Measurements from ENCODE around the gene BRI3. TPM values are rescaled to one million over a fixed set of nuclear protein-coding genes. Genes with fewer than 3 reads are reported as not detected.

Gene BRI3
- total RNA-seq, 3 donors from 2014 or later = 46.4 to 58.1 (median 51.1) TPM

DNA sequence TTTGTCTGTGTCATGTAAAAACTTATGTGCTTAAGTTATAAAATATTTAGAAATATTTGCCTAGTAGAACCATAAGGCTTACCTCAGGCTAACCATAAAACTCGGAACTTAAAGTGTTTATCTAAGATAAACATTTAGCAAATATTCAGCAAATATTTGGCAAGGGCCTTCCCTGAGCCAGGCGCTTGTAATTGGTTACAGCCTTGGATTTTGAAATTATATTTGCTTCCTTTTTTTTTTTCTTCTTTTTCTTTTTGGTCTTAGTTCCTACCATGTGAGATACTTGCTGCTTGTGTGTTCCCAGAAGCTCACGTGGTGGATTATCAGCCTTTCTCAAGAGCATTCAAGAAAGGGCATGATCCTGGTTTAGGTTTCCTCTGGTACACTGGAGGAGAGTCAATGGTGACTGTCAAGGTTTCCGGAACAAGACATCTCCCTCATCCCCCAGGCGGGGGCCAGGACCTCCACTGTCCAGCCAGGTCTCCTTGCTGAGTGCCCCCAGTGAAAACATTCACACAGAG is 5.2 kb upstream of the BRI3 start:
- DNase-seq (no peak), ATAC-seq (no peak)
- Mint-ChIP-seq H3K4me3 (no peak overlapping the region), H3K4me1 (ENCODE audit: low read depth) (peaks cover 2% of the 10 kb centered on the region), H3K27me3 (ENCODE audit: low read depth) (no peaks in the 10 kb centered on the region), H3K36me3 (ENCODE audit: insufficient read depth) (no peaks in the 10 kb centered on the region), H3K9me3 (no peaks in the 10 kb centered on the region)

DNA sequence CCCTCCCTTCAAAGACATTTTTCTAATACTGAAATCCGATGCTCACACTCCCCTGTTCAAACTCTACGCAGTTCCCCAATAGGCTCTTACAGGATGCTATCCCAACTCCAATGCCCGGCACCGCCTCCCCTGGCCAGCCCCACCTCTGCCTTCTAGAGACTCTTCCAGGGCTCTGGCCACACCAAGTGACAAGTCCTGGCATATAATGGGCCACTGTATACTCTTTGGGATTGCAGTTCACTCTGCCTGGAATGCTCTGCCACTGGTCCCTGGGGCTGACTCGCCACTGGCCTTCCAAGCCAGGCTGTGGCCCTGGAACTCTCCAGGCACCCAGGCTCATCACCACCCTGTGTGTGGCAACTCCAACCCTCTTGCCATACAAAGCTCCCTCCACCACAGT is 3.1 kb upstream of the BRI3 start:
- H3K9me3 Mint-ChIP-seq = no peaks in the 10 kb centered on the region
- peaks cover 14% of the 10 kb centered on the region for H3K4me1 Mint-ChIP-seq (ENCODE audit: low read depth)
- H3K36me3 Mint-ChIP-seq (ENCODE audit: insufficient read depth) = peaks cover 3% of the 10 kb centered on the region
- no peak overlapping the region for H3K4me3 Mint-ChIP-seq
- ATAC-seq (no peak), DNase-seq (no peak)
- H3K27me3 Mint-ChIP-seq (ENCODE audit: low read depth) = no peaks in the 10 kb centered on the region

DNA sequence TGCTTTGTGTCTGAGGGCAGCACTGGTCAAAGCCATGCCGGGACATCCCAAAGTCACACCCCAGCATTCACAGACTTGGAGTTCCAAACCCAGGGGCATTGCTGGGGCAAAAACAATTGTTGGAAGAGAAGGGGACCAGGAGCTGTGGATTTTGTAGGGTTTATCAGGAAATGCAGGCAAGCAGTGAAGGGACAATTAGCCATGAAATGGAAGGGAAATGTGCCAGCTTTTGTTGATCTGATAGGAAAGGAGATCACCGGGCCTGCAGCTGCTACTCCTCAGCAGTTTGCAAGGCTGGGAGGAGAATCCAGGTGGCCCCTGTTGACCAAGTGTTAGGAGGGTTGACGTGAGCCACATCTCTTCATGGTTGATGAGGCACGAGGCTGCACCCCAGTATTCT is 2.5 kb upstream of the BRI3 start:
- H3K36me3 Mint-ChIP-seq (ENCODE audit: insufficient read depth) = peaks cover 3% of the 10 kb centered on the region
- H3K27me3 Mint-ChIP-seq (ENCODE audit: low read depth) = no peaks in the 10 kb centered on the region
- H3K4me1 Mint-ChIP-seq (ENCODE audit: low read depth) = peaks cover 17% of the 10 kb centered on the region
- ATAC-seq (no peak), DNase-seq (no peak)
- H3K9me3 Mint-ChIP-seq = no peaks in the 10 kb centered on the region
- H3K4me3 Mint-ChIP-seq = no peak overlapping the region

DNA sequence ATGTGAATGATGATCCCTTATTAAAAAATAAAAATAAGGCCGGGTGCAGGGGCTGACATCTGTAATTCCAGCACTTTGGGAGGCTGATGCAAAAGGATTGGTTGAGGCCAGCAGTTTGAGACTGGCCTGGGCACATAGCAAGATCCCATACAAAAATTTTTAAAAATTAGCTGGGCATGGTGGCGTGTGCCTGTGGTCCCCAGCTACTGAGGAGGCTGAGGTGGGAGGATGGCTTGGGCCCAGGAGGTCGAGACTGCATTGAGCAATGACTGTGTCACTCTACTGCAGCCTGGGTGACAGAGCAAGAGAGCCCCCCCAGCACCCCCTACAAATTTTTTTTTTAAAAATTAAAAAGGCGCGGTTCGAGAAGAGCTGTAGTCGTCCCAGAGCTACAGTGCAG is 1.2 kb upstream of the BRI3 start:
- ATAC-seq = no peak
- no peaks in the 10 kb centered on the region for H3K9me3 Mint-ChIP-seq
- H3K4me3 Mint-ChIP-seq = peak overlapping the region; percentile 81
- peaks cover 6% of the 10 kb centered on the region for H3K36me3 Mint-ChIP-seq (ENCODE audit: insufficient read depth)
- peaks cover 30% of the 10 kb centered on the region for H3K4me1 Mint-ChIP-seq (ENCODE audit: low read depth)
- DNase-seq = no peak
- H3K27me3 Mint-ChIP-seq (ENCODE audit: low read depth) = no peaks in the 10 kb centered on the region

DNA sequence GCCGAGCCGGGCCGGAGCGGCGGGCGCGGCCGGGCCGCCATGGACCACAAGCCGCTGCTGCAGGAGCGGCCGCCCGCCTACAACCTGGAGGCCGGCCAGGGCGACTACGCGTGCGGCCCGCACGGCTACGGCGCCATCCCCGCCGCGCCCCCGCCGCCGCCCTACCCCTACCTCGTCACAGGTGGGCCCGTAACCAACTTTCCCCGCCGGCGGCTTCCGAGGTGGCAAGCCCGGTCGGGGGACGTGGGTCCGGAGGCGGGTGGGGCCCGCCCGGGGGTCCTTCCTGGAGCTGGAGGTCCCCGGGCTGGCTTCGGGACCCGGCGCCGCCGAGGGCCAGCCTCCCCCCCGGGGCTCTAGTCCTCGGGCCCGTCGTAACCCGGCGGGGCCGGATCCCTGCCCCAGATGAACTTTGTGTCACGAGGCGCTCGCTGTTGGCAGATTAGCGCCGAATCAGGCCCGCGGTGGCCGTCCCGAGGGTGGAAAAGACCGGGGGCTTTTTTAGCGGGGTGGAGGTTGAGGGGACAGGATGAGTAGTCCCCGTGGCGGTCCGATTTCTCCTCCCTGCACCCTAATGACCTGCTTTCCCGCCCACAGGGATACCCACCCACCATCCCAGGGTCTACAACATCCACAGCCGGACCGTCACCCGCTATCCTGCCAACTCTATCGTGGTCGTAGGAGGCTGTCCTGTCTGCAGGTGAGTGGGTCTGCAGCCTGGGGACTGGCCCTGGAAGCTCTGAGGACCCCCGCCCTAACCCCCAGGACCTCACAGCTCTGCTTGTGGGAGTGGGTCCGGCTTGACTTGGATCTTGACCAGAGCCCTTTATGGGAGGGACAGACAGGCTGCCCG is 496 bp downstream of the BRI3 start:
- Mint-ChIP-seq H3K9me3 (no peaks in the 10 kb centered on the region), H3K36me3 (ENCODE audit: insufficient read depth) (peaks cover 6% of the 10 kb centered on the region), H3K4me3 (peak overlapping the region; percentile 87), H3K4me1 (ENCODE audit: low read depth) (peaks cover 35% of the 10 kb centered on the region), H3K27me3 (ENCODE audit: low read depth) (no peaks in the 10 kb centered on the region)
- DNase-seq (peak; percentile 36), ATAC-seq (peak; percentile 50 to 58)

DNA sequence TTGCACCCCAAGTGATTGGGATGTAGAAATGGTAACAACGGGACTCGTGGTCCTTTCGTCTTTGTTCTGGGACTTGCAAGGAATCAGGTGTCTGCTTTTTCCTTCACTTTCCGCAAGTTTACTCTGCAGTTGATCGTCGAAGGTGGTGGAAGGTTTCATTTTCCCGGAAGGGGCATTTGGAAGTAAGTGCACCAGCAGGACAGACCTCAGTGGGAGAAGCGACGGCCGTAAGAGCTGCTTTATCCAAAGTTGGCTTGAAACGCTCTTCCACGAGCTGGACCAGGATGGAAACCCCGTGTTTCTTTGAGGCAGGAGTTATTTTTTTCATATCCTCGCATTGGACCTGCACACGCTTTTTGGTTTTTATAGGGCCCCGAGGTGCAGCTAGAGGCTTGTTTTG is 1.2 kb downstream of the BRI3 start:
- Mint-ChIP-seq H3K4me3 (peak overlapping the region; percentile 87), H3K36me3 (ENCODE audit: insufficient read depth) (peaks cover 6% of the 10 kb centered on the region), H3K4me1 (ENCODE audit: low read depth) (peaks cover 35% of the 10 kb centered on the region), H3K9me3 (no peaks in the 10 kb centered on the region), H3K27me3 (ENCODE audit: low read depth) (no peaks in the 10 kb centered on the region)
- DNase-seq (no peak), ATAC-seq (no peak)

DNA sequence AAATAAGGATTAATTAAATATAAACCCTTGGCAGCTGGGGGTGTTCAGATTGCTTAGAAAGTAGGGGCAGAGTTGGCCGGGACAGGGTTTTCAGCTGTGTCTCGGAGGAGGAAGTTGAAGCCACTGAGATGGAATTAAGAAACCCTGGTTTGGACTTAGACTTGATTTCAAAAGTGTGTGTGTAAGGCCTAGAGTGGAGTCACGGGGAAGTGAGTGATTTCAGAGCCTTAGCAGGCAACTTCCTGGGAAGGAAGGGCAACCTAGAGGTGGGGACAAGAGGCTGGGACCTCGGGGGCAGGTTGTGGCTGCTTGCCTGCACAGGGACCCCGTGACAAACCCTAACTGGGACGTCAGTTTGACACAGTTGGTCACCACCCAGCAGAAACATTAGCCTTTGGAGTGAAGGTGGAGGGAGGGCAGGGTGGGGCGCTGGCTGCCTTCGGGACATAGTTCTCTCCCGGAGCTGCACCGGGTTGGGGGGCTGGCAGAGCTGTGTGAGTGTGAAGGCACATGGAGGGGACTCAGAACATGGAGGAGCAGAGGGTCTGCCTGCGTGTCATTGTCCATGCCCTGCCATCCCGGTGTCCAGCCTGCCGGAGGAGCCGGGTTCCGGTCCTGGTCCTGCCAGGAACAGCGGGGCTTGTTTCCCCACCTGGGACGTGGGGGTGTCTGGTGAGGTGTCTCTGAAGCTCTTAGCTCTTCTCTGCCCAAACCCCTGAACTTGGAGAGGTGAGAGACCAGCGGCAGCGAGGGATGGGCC is 1.8 kb downstream of the BRI3 start:
- Mint-ChIP-seq H3K9me3 (no peaks in the 10 kb centered on the region), H3K4me1 (ENCODE audit: low read depth) (peaks cover 36% of the 10 kb centered on the region), H3K36me3 (ENCODE audit: insufficient read depth) (peaks cover 6% of the 10 kb centered on the region), H3K27me3 (ENCODE audit: low read depth) (no peaks in the 10 kb centered on the region), H3K4me3 (peak overlapping the region; percentile 87)
- DNase-seq (no peak), ATAC-seq (no peak)

DNA sequence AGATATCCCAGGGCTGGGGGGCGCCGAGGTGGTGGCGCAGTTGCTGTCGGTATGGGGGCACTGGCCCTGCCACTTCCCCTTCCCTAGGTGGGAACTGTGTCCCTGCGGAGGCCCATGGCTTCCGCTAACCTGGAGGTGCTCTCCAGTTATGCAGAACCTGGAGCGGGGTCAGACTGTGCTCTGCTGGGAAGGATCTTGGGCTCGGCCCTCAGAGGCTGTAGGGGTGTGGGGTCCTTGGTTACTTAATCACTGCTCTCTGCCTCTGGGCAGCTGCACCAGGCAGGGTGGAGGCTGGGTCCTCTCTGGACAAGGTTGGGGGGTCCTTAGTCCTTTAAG is 2.4 kb downstream of the BRI3 start:
- peaks cover 6% of the 10 kb centered on the region for H3K36me3 Mint-ChIP-seq (ENCODE audit: insufficient read depth)
- H3K27me3 Mint-ChIP-seq (ENCODE audit: low read depth) = no peaks in the 10 kb centered on the region
- no peaks in the 10 kb centered on the region for H3K9me3 Mint-ChIP-seq
- H3K4me3 Mint-ChIP-seq = peak overlapping the region; percentile 42
- ATAC-seq (no peak), DNase-seq (no peak)
- peaks cover 38% of the 10 kb centered on the region for H3K4me1 Mint-ChIP-seq (ENCODE audit: low read depth)

DNA sequence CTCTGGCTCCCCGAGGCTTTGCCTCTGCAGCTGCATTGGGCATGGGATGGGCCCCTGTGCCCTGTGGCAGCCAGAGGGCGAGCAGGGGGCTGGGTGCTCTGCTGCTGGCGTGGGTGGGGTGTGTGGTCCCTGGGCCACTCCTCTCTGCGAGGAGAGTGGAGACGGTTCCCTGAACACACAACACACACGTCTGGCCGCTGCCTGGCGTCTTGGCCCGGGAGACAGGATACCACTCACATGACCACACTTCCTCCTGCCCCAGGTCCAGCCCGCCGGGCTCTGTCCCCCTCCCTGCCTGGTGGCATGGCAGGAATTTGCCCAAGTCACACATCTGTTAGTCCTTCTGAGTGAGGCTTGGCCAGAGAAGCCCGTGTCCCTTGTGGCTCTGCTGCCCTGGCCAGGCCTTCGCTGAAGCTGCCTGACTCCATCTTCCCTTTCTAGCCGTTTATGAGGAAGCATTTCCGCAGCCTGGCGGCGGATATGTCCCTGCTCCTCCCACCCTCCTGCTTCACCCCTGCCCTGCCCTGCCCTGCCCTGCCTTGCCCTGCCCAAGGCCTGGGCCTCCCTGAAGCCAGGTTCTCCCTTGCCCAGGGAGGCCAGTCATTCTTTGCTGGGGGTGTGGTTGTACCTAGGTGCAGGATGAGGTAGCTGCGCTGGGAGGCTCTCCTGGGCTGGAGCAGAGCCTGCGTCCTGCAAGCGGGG is 3.0 kb downstream of the BRI3 start:
- no peaks in the 10 kb centered on the region for H3K9me3 Mint-ChIP-seq
- H3K27me3 Mint-ChIP-seq (ENCODE audit: low read depth) = no peaks in the 10 kb centered on the region
- ATAC-seq (no peak), DNase-seq (no peak)
- peaks cover 6% of the 10 kb centered on the region for H3K36me3 Mint-ChIP-seq (ENCODE audit: insufficient read depth)
- peaks cover 38% of the 10 kb centered on the region for H3K4me1 Mint-ChIP-seq (ENCODE audit: low read depth)
- H3K4me3 Mint-ChIP-seq = peak overlapping the region; percentile 42

DNA sequence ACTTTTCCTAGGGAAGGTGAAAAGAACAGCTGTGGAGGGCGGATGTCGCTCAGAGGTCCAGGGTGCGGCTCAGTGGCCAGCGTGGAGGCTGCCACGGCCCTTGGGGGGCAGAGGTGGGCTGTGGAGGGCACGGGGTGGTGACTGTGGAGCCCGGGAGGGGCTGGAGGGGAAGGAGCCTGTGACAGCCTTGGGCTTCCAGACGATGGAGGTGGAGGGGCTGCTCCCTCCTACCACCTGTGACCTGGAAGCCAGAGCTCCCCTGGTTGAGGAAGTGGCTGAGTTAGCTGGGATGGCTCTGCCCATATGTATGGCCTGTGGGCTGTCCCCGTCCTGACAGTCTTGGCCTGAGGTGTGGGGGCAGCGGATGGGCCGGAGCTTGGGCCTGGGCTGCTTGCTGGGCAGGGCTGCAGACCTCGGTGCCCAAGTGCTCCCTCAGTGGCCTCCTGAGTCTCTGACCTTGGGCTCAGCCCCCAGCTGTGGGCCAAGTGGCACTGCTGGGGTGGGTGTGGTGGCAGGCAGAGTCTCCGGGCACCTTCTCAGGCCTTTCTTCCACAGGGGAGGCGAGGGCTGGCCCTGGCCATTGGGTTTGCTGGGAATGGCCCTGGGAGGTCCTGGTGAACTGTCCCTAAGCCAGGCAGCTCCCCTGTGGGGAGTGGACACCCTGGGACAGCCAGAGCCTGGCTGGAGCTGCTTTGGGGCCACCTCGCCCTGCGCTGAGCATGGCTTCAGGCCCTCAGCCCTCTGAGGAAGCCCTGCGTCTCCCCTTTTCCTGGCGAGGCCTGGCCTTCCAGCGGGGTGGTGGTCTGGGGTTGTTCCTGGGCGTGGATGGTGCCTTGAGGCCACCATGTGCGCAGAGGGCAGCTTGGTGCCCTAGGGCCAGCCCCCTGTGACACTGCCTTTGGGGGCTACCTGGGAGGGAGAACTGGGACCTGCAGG is 3.9 kb downstream of the BRI3 start:
- DNase-seq (no peak), ATAC-seq (no peak)
- Mint-ChIP-seq H3K9me3 (no peaks in the 10 kb centered on the region), H3K27me3 (ENCODE audit: low read depth) (no peaks in the 10 kb centered on the region), H3K4me1 (ENCODE audit: low read depth) (peaks cover 38% of the 10 kb centered on the region), H3K36me3 (ENCODE audit: insufficient read depth) (peaks cover 6% of the 10 kb centered on the region), H3K4me3 (peak overlapping the region; percentile 11)

DNA sequence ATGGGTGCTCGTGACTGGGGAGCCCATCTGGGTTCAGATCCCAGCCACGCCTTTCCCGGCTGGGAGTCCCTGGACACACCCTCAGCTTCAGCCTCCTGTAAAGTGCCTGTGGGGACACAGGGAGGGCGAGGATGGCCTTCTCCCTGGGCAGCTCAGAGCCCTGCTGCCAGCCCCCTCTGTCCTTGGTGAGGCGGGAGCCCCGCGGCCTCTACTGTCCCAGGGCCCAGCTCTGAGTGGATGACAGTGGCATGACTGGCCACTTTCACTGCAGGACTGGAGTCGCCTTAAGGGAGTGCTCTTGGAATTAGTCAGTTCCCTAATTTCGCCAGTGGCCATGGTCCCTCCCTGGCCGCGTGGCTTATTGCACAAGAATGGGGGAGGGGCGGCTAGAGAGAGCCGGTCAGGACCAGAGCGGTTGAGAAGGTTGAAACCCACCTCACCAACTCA is 4.6 kb downstream of the BRI3 start:
- ATAC-seq (no peak), DNase-seq (no peak)
- Mint-ChIP-seq H3K9me3 (no peaks in the 10 kb centered on the region), H3K4me3 (no peak overlapping the region), H3K27me3 (ENCODE audit: low read depth) (no peaks in the 10 kb centered on the region), H3K4me1 (ENCODE audit: low read depth) (peaks cover 35% of the 10 kb centered on the region), H3K36me3 (ENCODE audit: insufficient read depth) (peaks cover 6% of the 10 kb centered on the region)

DNA sequence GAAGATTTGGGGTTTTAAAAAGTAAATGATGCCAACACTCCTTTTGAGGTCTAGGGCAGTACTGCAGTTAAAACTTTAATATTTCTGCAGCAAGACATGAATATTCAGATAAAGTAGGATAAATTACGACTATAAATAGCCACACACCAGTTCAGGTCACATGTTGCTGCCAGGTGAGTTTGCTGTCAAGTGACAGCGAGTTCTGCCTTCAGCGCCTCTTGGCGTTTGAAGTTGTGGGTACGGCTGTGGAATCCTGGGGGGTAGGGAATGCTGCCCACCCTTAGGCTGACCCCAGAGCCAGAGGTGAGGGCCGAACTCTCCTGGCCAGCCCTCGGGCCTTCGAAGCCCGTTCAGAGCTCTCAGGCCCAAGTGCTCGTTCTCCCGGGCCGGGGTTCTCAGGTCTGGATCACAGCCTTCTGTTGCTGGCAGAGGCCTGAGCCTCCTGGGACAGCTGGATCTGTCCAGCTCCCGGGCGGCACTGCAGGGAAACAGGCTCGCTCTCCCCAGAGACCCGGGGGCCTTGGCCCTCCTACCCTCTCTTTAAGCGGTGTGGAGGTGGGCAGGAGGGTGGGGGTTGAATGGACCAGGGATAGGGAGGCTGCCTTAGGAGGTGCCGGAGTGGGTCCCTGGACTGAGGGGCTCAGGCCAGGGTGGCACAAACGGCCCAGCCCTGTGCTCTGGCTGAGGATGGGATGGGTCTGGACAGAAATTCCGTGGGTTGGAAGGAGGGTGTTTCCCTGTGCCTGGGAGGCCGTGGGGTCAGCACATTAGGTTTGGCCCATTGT is 5.4 kb downstream of the BRI3 start:
- ATAC-seq (no peak), DNase-seq (no peak)
- Mint-ChIP-seq H3K9me3 (no peaks in the 10 kb centered on the region), H3K27me3 (ENCODE audit: low read depth) (no peaks in the 10 kb centered on the region), H3K4me1 (ENCODE audit: low read depth) (peaks cover 35% of the 10 kb centered on the region), H3K4me3 (no peak overlapping the region), H3K36me3 (ENCODE audit: insufficient read depth) (peaks cover 6% of the 10 kb centered on the region)

DNA sequence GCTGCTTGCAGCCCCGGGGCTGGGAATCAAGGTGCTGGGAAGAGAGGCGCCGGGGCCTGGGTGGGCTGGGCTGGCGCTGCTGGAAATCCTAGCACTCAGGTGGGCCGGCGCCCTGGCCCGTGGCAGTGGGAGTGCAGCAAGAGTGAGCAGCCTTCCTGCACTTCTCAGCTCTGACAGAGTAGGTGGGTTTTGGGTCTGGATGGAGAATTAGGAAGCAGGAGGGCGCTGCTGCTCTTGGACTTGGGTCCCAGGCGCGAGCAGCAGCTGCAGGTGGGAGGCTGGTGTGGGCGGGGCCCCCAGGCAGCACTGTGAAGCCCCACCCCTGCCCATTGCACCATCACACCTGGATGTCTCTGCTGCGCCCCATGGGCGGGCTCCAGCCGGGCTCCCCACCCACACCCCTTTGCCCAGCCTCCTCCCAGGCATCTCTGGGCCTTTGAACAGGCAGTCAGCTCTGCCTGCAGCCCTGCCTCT is 6.0 kb downstream of the BRI3 start:
- ATAC-seq = no peak
- H3K36me3 Mint-ChIP-seq (ENCODE audit: insufficient read depth) = peaks cover 6% of the 10 kb centered on the region
- DNase-seq = no peak
- H3K9me3 Mint-ChIP-seq = no peaks in the 10 kb centered on the region
- no peak overlapping the region for H3K4me3 Mint-ChIP-seq
- H3K4me1 Mint-ChIP-seq (ENCODE audit: low read depth) = peaks cover 31% of the 10 kb centered on the region
- H3K27me3 Mint-ChIP-seq (ENCODE audit: low read depth) = no peaks in the 10 kb centered on the region
